Prostate gland (tissue), 2 donors: ENCODE results near the gene DERL3. TPM values are rescaled to one million over a fixed set of nuclear protein-coding genes. Genes with fewer than 3 reads are reported as not detected.

Source experiments
- DNase-seq: peaks from one replicate; pipeline ENCODE4 v3.0.0-alpha.2; 2019; ENCODE audit warnings: low spot score
- H3K27ac ChIP-seq, 2 donors: fragments of 200-600 bp; sonication (generic); 2 replicates each; pipeline ENCODE4 v1.5.1; 2017 to 2019
- H3K27me3 ChIP-seq: fragments of 200-600 bp; sonication (generic); replicated peaks from 2 replicates; pipeline ENCODE4 v1.5.1; 2019; ENCODE audit not compliant: insufficient read depth
- H3K36me3 ChIP-seq, 2 donors: fragments of 200-600 bp; sonication (generic); 1 replicate in 1 of 2; 2 replicates in 1 of 2; pipeline versions ENCODE4 v1.5.1 to v1.8.1; 2017 to 2019
- H3K4me1 ChIP-seq: fragments of 200-600 bp; sonication (generic); replicated peaks from 2 replicates; pipeline ENCODE4 v1.5.1; 2019
- H3K4me3 ChIP-seq, 2 donors: fragments of 200-600 bp; sonication (generic); 2 replicates each; pipeline ENCODE4 v1.5.1; 2017 to 2019
- H3K9me3 ChIP-seq: fragments of 200-600 bp; sonication (generic); 2 replicates; pipeline ENCODE4 v1.5.1; 2017
- CTCF ChIP-seq, 4 experiments: fragments of 200-600 bp in 2 of 4; fragments of 450-650 bp in 2 of 4; sonication (generic) in 2 of 4; IDR thresholded peaks; 1 replicate in 3 of 4; 2 replicates in 1 of 4; pipeline ENCODE4 v1.5.1; 2016 to 2019; ENCODE audit warnings: antibody characterized with exemption in 4 of 4, mild to moderate bottlenecking in 2 of 4, moderate library complexity in 2 of 4
- POLR2A ChIP-seq: fragments of 450-650 bp; IDR thresholded peaks from one replicate; pipeline ENCODE4 v1.6.1; 2016; ENCODE audit warnings: antibody characterized with exemption, mild to moderate bottlenecking
- POLR2AphosphoS5 ChIP-seq: sonication (generic); formaldehyde crosslinking; IDR thresholded peaks from one replicate; pipeline ENCODE4 v1.6.1; 2017; ENCODE audit warnings: antibody characterized with exemption
- WGBS: methylation state at CpG from one replicate; pipeline ENCODE4 v1.1.5; 2018; 5-methylcytosine and 5-hydroxymethylcytosine counted together
- intact Hi-C: fragments of 100-400 bp; cut with DNase I; formaldehyde crosslinking; loops from one replicate; pipeline ENCODE4 v1.14.2; 2022
- total RNA-seq, 2 donors: library from RNA; depleted of rRNA; stranded (reverse); fragments of >200 nt; gene quantifications; one replicate each; pipeline ENCODE4 v1.1.0, GENCODE V29; 2016

The DERL3 gene
- total RNA-seq, 2 donors from 2014 or later = 6.9 TPM; not detected in 1

DNA sequence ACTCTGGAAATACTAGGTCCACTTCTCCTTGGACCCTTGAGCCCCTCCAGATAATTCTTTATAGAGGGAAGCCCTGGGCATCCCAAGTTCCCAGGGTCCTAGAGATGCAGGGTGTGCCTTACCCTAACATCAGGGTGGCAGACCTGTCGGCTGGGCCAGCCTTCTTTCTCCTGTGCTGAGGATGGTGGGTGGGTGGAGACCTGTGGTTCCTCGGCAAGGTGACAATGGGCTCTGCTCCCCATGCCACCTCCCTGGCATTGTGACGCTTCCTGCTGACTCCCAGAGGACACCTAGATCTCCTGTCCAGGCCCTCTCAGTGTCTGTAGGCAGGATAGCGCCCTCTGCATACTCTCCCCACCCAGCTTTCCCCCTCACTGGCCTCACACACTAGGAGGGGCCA lies 3.8 kb upstream of the DERL3 start:
- no peak for TF ChIP-seq POLR2AphosphoS5
- no peak for TF ChIP-seq CTCF (IDR thresholded peaks at IDR 0.05)
- TF ChIP-seq POLR2A = no peak
- intact Hi-C loops = no loop called here
- no peaks in the 10 kb centered on the region for H3K36me3 ChIP-seq
- DNase-seq = no peak
- 67% methylated on average over 4 of the region's 4 CpGs for WGBS
- no peak overlapping the region for H3K27ac ChIP-seq
- H3K4me3 ChIP-seq = no peak overlapping the region
- H3K27me3 ChIP-seq = no peaks in the 10 kb centered on the region
- no peaks in the 10 kb centered on the region for H3K9me3 ChIP-seq
- peaks cover 10% of the 10 kb centered on the region for H3K4me1 ChIP-seq

GRCh38 chr22:23841736-23842445 lies 3.1 kb upstream of the DERL3 start:
- no peaks in the 10 kb centered on the region for H3K9me3 ChIP-seq
- intact Hi-C loops = loop anchor here (2.0 kb wide), 1 partner anchor 75 kb away; the partner anchor contains the start of gene CHCHD10
- H3K27ac ChIP-seq = no peak overlapping the region
- 79% methylated on average over 16 of the region's 20 CpGs for WGBS
- peaks cover 10% of the 10 kb centered on the region for H3K4me1 ChIP-seq
- H3K4me3 ChIP-seq = no peak overlapping the region
- no peak for DNase-seq
- H3K36me3 ChIP-seq = no peaks in the 10 kb centered on the region
- H3K27me3 ChIP-seq = no peaks in the 10 kb centered on the region
- TF ChIP-seq POLR2A (no peak), POLR2AphosphoS5 (no peak), CTCF (IDR thresholded peaks at IDR 0.05) (no peak)

- TF ChIP-seq POLR2AphosphoS5 = no peak
- TF ChIP-seq CTCF (IDR thresholded peaks at IDR 0.05) = no peak
- TF ChIP-seq POLR2A = no peak
- no peaks in the 10 kb centered on the region for H3K9me3 ChIP-seq
- no peaks in the 10 kb centered on the region for H3K27me3 ChIP-seq
- H3K4me3 ChIP-seq = no peak overlapping the region
- intact Hi-C loops = loop anchor here (2.0 kb wide), 1 partner anchor 74 kb away; the partner anchor contains the start of gene CHCHD10
- no peaks in the 10 kb centered on the region for H3K36me3 ChIP-seq
- 82% methylated on average over 5 of the region's 5 CpGs for WGBS
- H3K4me1 ChIP-seq = peaks cover 10% of the 10 kb centered on the region
- no peak for DNase-seq
- no peak overlapping the region for H3K27ac ChIP-seq
Observed at GRCh38 chr22:23841292-23841691, 2.5 kb upstream of the DERL3 start.

DNA sequence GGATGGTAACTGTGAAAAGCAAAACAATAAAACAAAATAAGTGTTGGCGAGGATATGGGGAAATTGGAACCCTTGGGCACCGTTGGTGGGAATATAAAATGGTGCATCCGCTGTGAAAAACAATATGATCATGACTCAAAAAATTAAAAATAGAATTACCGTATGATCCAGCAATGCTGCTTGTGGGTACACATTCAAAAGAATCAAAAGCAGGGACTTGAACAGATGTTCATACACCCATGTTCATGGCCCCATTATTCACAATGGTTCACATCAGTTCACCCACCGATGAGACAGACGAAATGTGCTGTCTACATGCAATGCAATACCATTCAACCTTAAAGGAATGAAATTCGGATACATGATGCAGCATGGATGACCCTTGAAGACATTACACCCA lies 1.2 kb upstream of the DERL3 start:
- Histone ChIP-seq H3K9me3 (no peaks in the 10 kb centered on the region), H3K36me3 (no peaks in the 10 kb centered on the region), H3K27ac (no peak overlapping the region), H3K27me3 (no peaks in the 10 kb centered on the region), H3K4me3 (no peak overlapping the region), H3K4me1 (peaks cover 10% of the 10 kb centered on the region)
- intact Hi-C loops = loop anchor here (2.0 kb wide), 1 partner anchor 73 kb away; the partner anchor contains the start of gene CHCHD10
- TF ChIP-seq POLR2AphosphoS5 (no peak), POLR2A (no peak), CTCF (IDR thresholded peaks at IDR 0.05) (no peak)
- WGBS = 87% methylated on average over 7 of the region's 7 CpGs
- DNase-seq = no peak
